ENCODE data around the gene HPS1.

DNA sequence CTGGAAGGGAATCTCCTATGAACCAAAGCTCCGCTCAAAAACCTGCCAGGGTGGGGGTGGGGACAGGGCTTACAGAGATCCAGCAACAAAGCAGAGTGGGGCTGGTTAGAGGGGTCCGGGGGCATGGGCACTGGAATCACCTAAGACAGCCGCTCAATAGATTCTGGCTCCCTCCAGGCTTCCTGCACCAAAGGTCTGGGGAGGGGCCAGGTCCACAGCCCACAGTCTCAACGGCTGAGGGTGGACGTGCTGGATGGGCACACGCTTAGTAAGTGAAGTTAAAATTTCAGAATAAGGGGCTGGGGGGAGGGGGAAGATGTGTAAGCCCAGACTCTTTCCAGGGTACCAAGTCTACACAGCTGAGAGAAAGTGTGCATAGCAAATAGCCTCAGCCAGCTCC, 62.9 kb downstream of the HPS1 start:
- TF ChIP-seq, protein P1, sequence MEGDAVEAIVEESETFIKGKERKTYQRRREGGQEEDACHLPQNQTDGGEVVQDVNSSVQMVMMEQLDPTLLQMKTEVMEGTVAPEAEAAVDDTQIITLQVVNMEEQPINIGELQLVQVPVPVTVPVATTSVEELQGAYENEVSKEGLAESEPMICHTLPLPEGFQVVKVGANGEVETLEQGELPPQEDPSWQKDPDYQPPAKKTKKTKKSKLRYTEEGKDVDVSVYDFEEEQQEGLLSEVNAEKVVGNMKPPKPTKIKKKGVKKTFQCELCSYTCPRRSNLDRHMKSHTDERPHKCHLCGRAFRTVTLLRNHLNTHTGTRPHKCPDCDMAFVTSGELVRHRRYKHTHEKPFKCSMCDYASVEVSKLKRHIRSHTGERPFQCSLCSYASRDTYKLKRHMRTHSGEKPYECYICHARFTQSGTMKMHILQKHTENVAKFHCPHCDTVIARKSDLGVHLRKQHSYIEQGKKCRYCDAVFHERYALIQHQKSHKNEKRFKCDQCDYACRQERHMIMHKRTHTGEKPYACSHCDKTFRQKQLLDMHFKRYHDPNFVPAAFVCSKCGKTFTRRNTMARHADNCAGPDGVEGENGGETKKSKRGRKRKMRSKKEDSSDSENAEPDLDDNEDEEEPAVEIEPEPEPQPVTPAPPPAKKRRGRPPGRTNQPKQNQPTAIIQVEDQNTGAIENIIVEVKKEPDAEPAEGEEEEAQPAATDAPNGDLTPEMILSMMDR (IDR thresholded peaks at IDR 0.05; ENCODE audit: extremely low read depth in 1 of 2, insufficient read depth in 1 of 2, low read depth in 1 of 2, low read length in 2 of 2): no peak
- TF ChIP-seq POLR2AphosphoS5 (IDR thresholded peaks at IDR 0.05; ENCODE audit: insufficient read depth, low read depth, low read length) (no peak), JUN (IDR thresholded peaks at IDR 0.05; ENCODE audit: borderline replicate concordance, insufficient read depth, insufficient read length, low read depth) (no peak), POLR2A (IDR thresholded peaks at IDR 0.05; ENCODE audit: low read depth, low read length) (no peak), EZH2 (IDR thresholded peaks at IDR 0.05; ENCODE audit: borderline replicate concordance, low read depth, low read length, severe bottlenecking) (no peak), MYC (IDR thresholded peaks at IDR 0.05; ENCODE audit: low read depth, low read length) (no peak), FOS (IDR thresholded peaks at IDR 0.05; ENCODE audit: borderline replicate concordance, insufficient read depth, low read length) (no peak), GATA2 (IDR thresholded peaks at IDR 0.05; ENCODE audit: insufficient read depth, insufficient read length, low read depth, low read length) (no peak)

Measured in endothelial cell of umbilical vein (primary cell).